H1 (cell line): ENCODE data around the gene ANKRD11. TPM values are rescaled to one million over a fixed set of nuclear protein-coding genes. Genes with fewer than 3 reads are reported as not detected.

Source experiments
- E2F6 ChIP-seq: IDR thresholded peaks from 2 replicates; pipeline ENCODE4 v1.6.1; 2012; ENCODE audit warnings: inconsistent platforms
- EZH2 ChIP-seq: fragments of 200-600 bp; sonication (generic); IDR thresholded peaks from 2 replicates; pipeline ENCODE4 v1.7.1; 2012; ENCODE audit warnings: low read depth, mild to moderate bottlenecking, moderate library complexity, low read length, inconsistent platforms; ENCODE audit not compliant: severe bottlenecking
- PHF8 ChIP-seq: fragments of 200-600 bp; sonication (generic); conservative IDR thresholded peaks from 2 replicates; pipeline ENCODE4 v1.7.1; 2012; ENCODE audit warnings: low read depth, mild to moderate bottlenecking, inconsistent platforms, low read length, moderate library complexity
- POLR2A ChIP-seq, 2 experiments: IDR thresholded peaks; 1 replicate in 1 of 2; 2 replicates in 1 of 2; pipeline ENCODE4 v1.6.1; 2011; ENCODE audit warnings: low read depth in 2 of 2, low read length in 2 of 2, mild to moderate bottlenecking in 2 of 2; ENCODE audit errors: control extremely low read depth in 1 of 2
- POLR2AphosphoS5 ChIP-seq: IDR thresholded peaks from 2 replicates; pipeline ENCODE4 v1.6.1; 2011; ENCODE audit warnings: low read depth, low read length
- polyA plus RNA-seq, 7 experiments: library from polyadenylated mRNA; depleted of rRNA in 3 of 7; stranded (reverse) in 5 of 7; unstranded in 2 of 7; fragments of >200 nt in 5 of 7; fragments of 200-250 nt in 2 of 7; gene quantifications; 1 replicate in 5 of 7; 2 replicates in 1 of 7; 4 replicates in 1 of 7; pipeline versions ENCODE4 v1.2.1 to v1.2.3, GENCODE V29; 2011 to 2013; ENCODE audit warnings: missing spikeins in 2 of 7, mixed read lengths in 2 of 7
- total RNA-seq: library from RNA; stranded (reverse); fragmentation: NEBNext Ultra II Directional; extraction: Animal tissue kit (Norgen Biotek cat#: 25700); gene quantifications from 2 replicates; pipeline ENCODE4 v1.2.1, GENCODE V29; 2021
- TF ChIP-seq, protein P1 (sequence below): fragments of 300-600 bp; sonication (generic); IDR thresholded peaks from 2 replicates; pipeline ENCODE4 v1.7.1; 2012; ENCODE audit warnings: low read length, moderate library complexity, mild to moderate bottlenecking, inconsistent platforms; ENCODE audit not compliant: insufficient replicate concordance

The ANKRD11 gene
- total and polyA plus RNA-seq, 2 of the 8 experiments (the other 6 are each of a cell fraction or from before 2014, with no cell fraction given): 46.5 to 142 TPM

- TF ChIP-seq, protein P1, sequence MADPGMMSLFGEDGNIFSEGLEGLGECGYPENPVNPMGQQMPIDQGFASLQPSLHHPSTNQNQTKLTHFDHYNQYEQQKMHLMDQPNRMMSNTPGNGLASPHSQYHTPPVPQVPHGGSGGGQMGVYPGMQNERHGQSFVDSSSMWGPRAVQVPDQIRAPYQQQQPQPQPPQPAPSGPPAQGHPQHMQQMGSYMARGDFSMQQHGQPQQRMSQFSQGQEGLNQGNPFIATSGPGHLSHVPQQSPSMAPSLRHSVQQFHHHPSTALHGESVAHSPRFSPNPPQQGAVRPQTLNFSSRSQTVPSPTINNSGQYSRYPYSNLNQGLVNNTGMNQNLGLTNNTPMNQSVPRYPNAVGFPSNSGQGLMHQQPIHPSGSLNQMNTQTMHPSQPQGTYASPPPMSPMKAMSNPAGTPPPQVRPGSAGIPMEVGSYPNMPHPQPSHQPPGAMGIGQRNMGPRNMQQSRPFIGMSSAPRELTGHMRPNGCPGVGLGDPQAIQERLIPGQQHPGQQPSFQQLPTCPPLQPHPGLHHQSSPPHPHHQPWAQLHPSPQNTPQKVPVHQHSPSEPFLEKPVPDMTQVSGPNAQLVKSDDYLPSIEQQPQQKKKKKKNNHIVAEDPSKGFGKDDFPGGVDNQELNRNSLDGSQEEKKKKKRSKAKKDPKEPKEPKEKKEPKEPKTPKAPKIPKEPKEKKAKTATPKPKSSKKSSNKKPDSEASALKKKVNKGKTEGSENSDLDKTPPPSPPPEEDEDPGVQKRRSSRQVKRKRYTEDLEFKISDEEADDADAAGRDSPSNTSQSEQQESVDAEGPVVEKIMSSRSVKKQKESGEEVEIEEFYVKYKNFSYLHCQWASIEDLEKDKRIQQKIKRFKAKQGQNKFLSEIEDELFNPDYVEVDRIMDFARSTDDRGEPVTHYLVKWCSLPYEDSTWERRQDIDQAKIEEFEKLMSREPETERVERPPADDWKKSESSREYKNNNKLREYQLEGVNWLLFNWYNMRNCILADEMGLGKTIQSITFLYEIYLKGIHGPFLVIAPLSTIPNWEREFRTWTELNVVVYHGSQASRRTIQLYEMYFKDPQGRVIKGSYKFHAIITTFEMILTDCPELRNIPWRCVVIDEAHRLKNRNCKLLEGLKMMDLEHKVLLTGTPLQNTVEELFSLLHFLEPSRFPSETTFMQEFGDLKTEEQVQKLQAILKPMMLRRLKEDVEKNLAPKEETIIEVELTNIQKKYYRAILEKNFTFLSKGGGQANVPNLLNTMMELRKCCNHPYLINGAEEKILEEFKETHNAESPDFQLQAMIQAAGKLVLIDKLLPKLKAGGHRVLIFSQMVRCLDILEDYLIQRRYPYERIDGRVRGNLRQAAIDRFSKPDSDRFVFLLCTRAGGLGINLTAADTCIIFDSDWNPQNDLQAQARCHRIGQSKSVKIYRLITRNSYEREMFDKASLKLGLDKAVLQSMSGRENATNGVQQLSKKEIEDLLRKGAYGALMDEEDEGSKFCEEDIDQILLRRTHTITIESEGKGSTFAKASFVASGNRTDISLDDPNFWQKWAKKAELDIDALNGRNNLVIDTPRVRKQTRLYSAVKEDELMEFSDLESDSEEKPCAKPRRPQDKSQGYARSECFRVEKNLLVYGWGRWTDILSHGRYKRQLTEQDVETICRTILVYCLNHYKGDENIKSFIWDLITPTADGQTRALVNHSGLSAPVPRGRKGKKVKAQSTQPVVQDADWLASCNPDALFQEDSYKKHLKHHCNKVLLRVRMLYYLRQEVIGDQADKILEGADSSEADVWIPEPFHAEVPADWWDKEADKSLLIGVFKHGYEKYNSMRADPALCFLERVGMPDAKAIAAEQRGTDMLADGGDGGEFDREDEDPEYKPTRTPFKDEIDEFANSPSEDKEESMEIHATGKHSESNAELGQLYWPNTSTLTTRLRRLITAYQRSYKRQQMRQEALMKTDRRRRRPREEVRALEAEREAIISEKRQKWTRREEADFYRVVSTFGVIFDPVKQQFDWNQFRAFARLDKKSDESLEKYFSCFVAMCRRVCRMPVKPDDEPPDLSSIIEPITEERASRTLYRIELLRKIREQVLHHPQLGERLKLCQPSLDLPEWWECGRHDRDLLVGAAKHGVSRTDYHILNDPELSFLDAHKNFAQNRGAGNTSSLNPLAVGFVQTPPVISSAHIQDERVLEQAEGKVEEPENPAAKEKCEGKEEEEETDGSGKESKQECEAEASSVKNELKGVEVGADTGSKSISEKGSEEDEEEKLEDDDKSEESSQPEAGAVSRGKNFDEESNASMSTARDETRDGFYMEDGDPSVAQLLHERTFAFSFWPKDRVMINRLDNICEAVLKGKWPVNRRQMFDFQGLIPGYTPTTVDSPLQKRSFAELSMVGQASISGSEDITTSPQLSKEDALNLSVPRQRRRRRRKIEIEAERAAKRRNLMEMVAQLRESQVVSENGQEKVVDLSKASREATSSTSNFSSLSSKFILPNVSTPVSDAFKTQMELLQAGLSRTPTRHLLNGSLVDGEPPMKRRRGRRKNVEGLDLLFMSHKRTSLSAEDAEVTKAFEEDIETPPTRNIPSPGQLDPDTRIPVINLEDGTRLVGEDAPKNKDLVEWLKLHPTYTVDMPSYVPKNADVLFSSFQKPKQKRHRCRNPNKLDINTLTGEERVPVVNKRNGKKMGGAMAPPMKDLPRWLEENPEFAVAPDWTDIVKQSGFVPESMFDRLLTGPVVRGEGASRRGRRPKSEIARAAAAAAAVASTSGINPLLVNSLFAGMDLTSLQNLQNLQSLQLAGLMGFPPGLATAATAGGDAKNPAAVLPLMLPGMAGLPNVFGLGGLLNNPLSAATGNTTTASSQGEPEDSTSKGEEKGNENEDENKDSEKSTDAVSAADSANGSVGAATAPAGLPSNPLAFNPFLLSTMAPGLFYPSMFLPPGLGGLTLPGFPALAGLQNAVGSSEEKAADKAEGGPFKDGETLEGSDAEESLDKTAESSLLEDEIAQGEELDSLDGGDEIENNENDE: no peak
- TF ChIP-seq POLR2AphosphoS5 (no peak), PHF8 (no peak), EZH2 (no peak), POLR2A (IDR thresholded peaks at IDR 0.05; ENCODE audit: control extremely low read depth in 1 of 2, low read depth in 2 of 2, low read length in 2 of 2) (no peak), E2F6 (no peak)
These were observed 45.6 kb downstream of the ANKRD11 start (continued) for GRCh38 chr16:89444728-89445127.
